Loucy (cell line): Measurements from ENCODE around the gene PRDX3.
A peak's percentile ranks its signal among the peaks of the same experiment; 100 is the strongest.
"Not testable (repeated sequence)": the region's sequence is repeated elsewhere in the genome, so short reads cannot be mapped to it uniquely, and the experiment has no call there.

ENCODE experiments used
- H2AFZ ChIP-seq: fragments of 200-600 bp; sonication (generic); 2 replicates; pipeline ENCODE4 v1.6.0; 2016; ENCODE audit warnings: antibody characterized with exemption, mild to moderate bottlenecking, low read length, moderate library complexity
- H3F3A ChIP-seq: fragments of 200-600 bp; 2 replicates; pipeline ENCODE4 v1.6.0; 2016; ENCODE audit warnings: antibody characterized with exemption, low read depth, mild to moderate bottlenecking
- H3K27me3 ChIP-seq: fragments of 200-600 bp; sonication (generic); 2 replicates; pipeline ENCODE4 v1.6.1; 2014; ENCODE audit warnings: low read length, mild to moderate bottlenecking; ENCODE audit not compliant: insufficient read depth, poor library complexity, severe bottlenecking
- H3K36me3 ChIP-seq: fragments of 200-600 bp; sonication (generic); 2 replicates; pipeline ENCODE4 v1.6.1; 2016; ENCODE audit warnings: low read length; ENCODE audit not compliant: insufficient read depth
- H3K4me1 ChIP-seq: fragments of 200-600 bp; sonication (generic); 2 replicates; pipeline ENCODE4 v1.5.1; 2014; ENCODE audit warnings: low read length, mild to moderate bottlenecking; ENCODE audit not compliant: insufficient read depth, poor library complexity, severe bottlenecking
- H3K4me2 ChIP-seq: fragments of 200-600 bp; sonication (generic); 2 replicates; pipeline ENCODE4 v1.6.0; 2014; ENCODE audit warnings: antibody characterized with exemption, low read length, low read depth, mild to moderate bottlenecking; ENCODE audit not compliant: poor library complexity, severe bottlenecking
- H3K4me3 ChIP-seq: fragments of 200-600 bp; sonication (generic); 2 replicates; pipeline ENCODE4 v1.5.1; 2014; ENCODE audit warnings: low read length, mild to moderate bottlenecking, mixed read lengths; ENCODE audit not compliant: poor library complexity, severe bottlenecking
- H3K79me2 ChIP-seq: fragments of 200-600 bp; sonication (generic); 2 replicates; pipeline ENCODE4 v1.6.1; 2014; ENCODE audit warnings: low read length; ENCODE audit not compliant: insufficient read depth
- H3K9ac ChIP-seq: fragments of 200-600 bp; sonication (generic); 2 replicates; pipeline ENCODE4 v1.6.0; 2014; ENCODE audit warnings: mild to moderate bottlenecking, low read depth, low read length, moderate library complexity; ENCODE audit not compliant: poor library complexity, severe bottlenecking
- H3K9me2 ChIP-seq: fragments of 200-600 bp; sonication (generic); replicated peaks from 2 replicates; pipeline ENCODE4 v1.6.1; 2016; ENCODE audit warnings: low read depth, low read length, mixed read lengths
- H3K9me3 ChIP-seq: fragments of 200-600 bp; sonication (generic); 2 replicates; pipeline ENCODE4 v1.6.1; 2014; ENCODE audit warnings: mild to moderate bottlenecking, antibody characterized with exemption, low read length, low read depth; ENCODE audit not compliant: insufficient read depth
- H4K20me1 ChIP-seq: fragments of 200-600 bp; sonication (generic); 2 replicates; pipeline ENCODE4 v1.6.0; 2014; ENCODE audit warnings: antibody characterized with exemption, low read length, mild to moderate bottlenecking; ENCODE audit not compliant: insufficient read depth, poor library complexity, severe bottlenecking
- CTCF ChIP-seq: fragments of 200-600 bp; sonication (generic); conservative IDR thresholded peaks from 2 replicates; pipeline ENCODE4 v1.5.1; 2014; ENCODE audit warnings: mild to moderate bottlenecking, antibody characterized with exemption, low read length
- EZH2phosphoT487 ChIP-seq: fragments of 200-600 bp; IDR thresholded peaks from 2 replicates; pipeline ENCODE4 v1.6.1; 2018; ENCODE audit warnings: antibody characterized with exemption, mild to moderate bottlenecking, moderate library complexity, borderline replicate concordance

The PRDX3 gene

GRCh38 chr10:119189811-119190282 lies 11.2 kb upstream of the PRDX3 start:
- no peaks in the 10 kb centered on the region for H3K9me3 ChIP-seq
- no peak overlapping the region for H2AFZ ChIP-seq
- H3K36me3 ChIP-seq: no peaks in the 10 kb centered on the region
- no peaks in the 10 kb centered on the region for H4K20me1 ChIP-seq
- H3K4me3 ChIP-seq: peak overlapping the region; percentile 41
- H3K9me2 ChIP-seq: no peaks in the 10 kb centered on the region
- H3F3A ChIP-seq: no peaks in the 10 kb centered on the region
- H3K79me2 ChIP-seq: no peaks in the 10 kb centered on the region
- peaks cover 39% of the 10 kb centered on the region for H3K4me1 ChIP-seq
- no peak for TF ChIP-seq CTCF
- TF ChIP-seq EZH2phosphoT487: no peak
- H3K27me3 ChIP-seq: no peaks in the 10 kb centered on the region
- peak overlapping the region; percentile 67 for H3K4me2 ChIP-seq
- peak overlapping the region; percentile 54 for H3K9ac ChIP-seq

GRCh38 chr10:119183664-119184412 lies 5.2 kb upstream of the PRDX3 start:
- Histone ChIP-seq H3K79me2 (0 out of 2 replicates have a peak, but pooled peaks cover 2% of the 10 kb centered on the region), H3K4me3 (no peak overlapping the region), H3K4me1 (peaks cover 22% of the 10 kb centered on the region), H3K9ac (no peak overlapping the region), H3K27me3 (no peaks in the 10 kb centered on the region), H3K4me2 (no peak overlapping the region), H3K9me2 (no peaks in the 10 kb centered on the region), H4K20me1 (no peaks in the 10 kb centered on the region), H3K36me3 (no peaks in the 10 kb centered on the region), H3K9me3 (no peaks in the 10 kb centered on the region), H3F3A (no peaks in the 10 kb centered on the region), H2AFZ (no peak overlapping the region)
- TF ChIP-seq EZH2phosphoT487 (no peak), CTCF (no peak)

- not testable (repeated sequence) for H3K9ac ChIP-seq, H3K9me3 ChIP-seq, H3K9me2 ChIP-seq, H3K36me3 ChIP-seq, H3F3A ChIP-seq, H3K27me3 ChIP-seq, H3K4me2 ChIP-seq, H2AFZ ChIP-seq, H3K4me3 ChIP-seq
- H4K20me1 ChIP-seq: peaks cover 20% of the 10 kb centered on the region
- peaks cover 28% of the 10 kb centered on the region for H3K79me2 ChIP-seq
- peaks cover 31% of the 10 kb centered on the region for H3K4me1 ChIP-seq
Observed at GRCh38 chr10:119180850-119181400, 2.3 kb upstream of the PRDX3 start.
